ENCODE data around the gene ITGB2. TPM values are rescaled to one million over a fixed set of nuclear protein-coding genes. Genes with fewer than 3 reads are reported as not detected.

The ITGB2 gene
- total RNA-seq, 1 experiment from 2014 or later: 24.8 TPM

- TF ChIP-seq CTCF (IDR thresholded peaks at IDR 0.05; ENCODE audit: unreplicated experiment): no peak
- Mint-ChIP-seq H3K27me3 (ENCODE audit: insufficient read depth, unreplicated experiment) (no peaks in the 10 kb centered on the region), H3K9me3 (ENCODE audit: unreplicated experiment) (no peaks in the 10 kb centered on the region), H3K36me3 (ENCODE audit: insufficient read depth, unreplicated experiment) (no peaks in the 10 kb centered on the region), H3K27ac (ENCODE audit: low read depth, unreplicated experiment) (no peak overlapping the region), H3K4me1 (ENCODE audit: insufficient read depth, unreplicated experiment) (peaks cover 23% of the 10 kb centered on the region), H3K4me3 (ENCODE audit: unreplicated experiment) (no peak overlapping the region)
- DNase-seq (ENCODE audit: unreplicated experiment): no peak
- ChIA-PET CTCF (interaction anchor here (0.6 to 1.2 kb wide), 4 partner anchors 16 to 110 kb away, joined by 3 read pairs; no protein-coding TSS in a partner anchor), POLR2A (interaction anchor here (0.6 to 1.0 kb wide), 3 partner anchors 28 to 42 kb away, joined by 3 to 5 read pairs (median 4); partner anchors contain the start of gene PTTG1IP)
- BruUV-seq (replicated peaks): no TSS peak
- intact Hi-C loops (cut with micrococcal nuclease): loop anchor here (2.0 kb wide), 1 partner anchor 37 kb away; the partner anchor contains the start of gene PTTG1IP
These were observed 11.0 kb downstream of the ITGB2 start for GRCh38 chr21:44909719-44910118.

GRCh38 chr21:44908908-44909307 lies 11.8 kb downstream of the ITGB2 start:
- POLR2A ChIA-PET: interaction anchor here (1.0 kb wide), 1 partner anchor 27 kb away, joined by 4 read pairs; no protein-coding TSS in a partner anchor
- TF ChIP-seq CTCF (IDR thresholded peaks at IDR 0.05; ENCODE audit: unreplicated experiment): no peak
- DNase-seq (ENCODE audit: unreplicated experiment): no peak
- no peak overlapping the region for H3K4me3 Mint-ChIP-seq (ENCODE audit: unreplicated experiment)
- peaks cover 15% of the 10 kb centered on the region for H3K4me1 Mint-ChIP-seq (ENCODE audit: insufficient read depth, unreplicated experiment)
- CTCF ChIA-PET: interaction anchor here (0.6 to 1.2 kb wide), 4 partner anchors 16 to 443 kb away, joined by 3 read pairs; no protein-coding TSS in a partner anchor
- H3K27ac Mint-ChIP-seq (ENCODE audit: low read depth, unreplicated experiment): no peak overlapping the region
- no peaks in the 10 kb centered on the region for H3K27me3 Mint-ChIP-seq (ENCODE audit: insufficient read depth, unreplicated experiment)
- no peaks in the 10 kb centered on the region for H3K36me3 Mint-ChIP-seq (ENCODE audit: insufficient read depth, unreplicated experiment)
- no TSS peak for BruUV-seq (replicated peaks)
- intact Hi-C loops (cut with micrococcal nuclease): no loop called here
- H3K9me3 Mint-ChIP-seq (ENCODE audit: unreplicated experiment): no peaks in the 10 kb centered on the region

- TF ChIP-seq CTCF (IDR thresholded peaks at IDR 0.05; ENCODE audit: unreplicated experiment): no peak
- Mint-ChIP-seq H3K9me3 (ENCODE audit: unreplicated experiment) (no peaks in the 10 kb centered on the region), H3K4me3 (ENCODE audit: unreplicated experiment) (no peak overlapping the region), H3K36me3 (ENCODE audit: insufficient read depth, unreplicated experiment) (peaks cover under 1% of the 10 kb centered on the region), H3K27ac (ENCODE audit: low read depth, unreplicated experiment) (no peak overlapping the region), H3K27me3 (ENCODE audit: insufficient read depth, unreplicated experiment) (no peaks in the 10 kb centered on the region), H3K4me1 (ENCODE audit: insufficient read depth, unreplicated experiment) (peaks cover 15% of the 10 kb centered on the region)
- DNase-seq (ENCODE audit: unreplicated experiment): no peak
- BruUV-seq (replicated peaks): no TSS peak
- ChIA-PET POLR2A (no interaction called here), CTCF (interaction anchor here (0.6 to 1.2 kb wide), 4 partner anchors 13 to 442 kb away, joined by 3 to 6 read pairs (median 4); no protein-coding TSS in a partner anchor)
- intact Hi-C loops (cut with micrococcal nuclease): no loop called here
These were observed 12.5 kb downstream of the ITGB2 start for GRCh38 chr21:44907966-44908895.

All from MCF 10A (cell line).